Measurements from ENCODE around the gene RFX2.
"Not testable (repeated sequence)": the region's sequence is repeated elsewhere in the genome, so short reads cannot be mapped to it uniquely, and the experiment has no call there.

Gene RFX2

DNA sequence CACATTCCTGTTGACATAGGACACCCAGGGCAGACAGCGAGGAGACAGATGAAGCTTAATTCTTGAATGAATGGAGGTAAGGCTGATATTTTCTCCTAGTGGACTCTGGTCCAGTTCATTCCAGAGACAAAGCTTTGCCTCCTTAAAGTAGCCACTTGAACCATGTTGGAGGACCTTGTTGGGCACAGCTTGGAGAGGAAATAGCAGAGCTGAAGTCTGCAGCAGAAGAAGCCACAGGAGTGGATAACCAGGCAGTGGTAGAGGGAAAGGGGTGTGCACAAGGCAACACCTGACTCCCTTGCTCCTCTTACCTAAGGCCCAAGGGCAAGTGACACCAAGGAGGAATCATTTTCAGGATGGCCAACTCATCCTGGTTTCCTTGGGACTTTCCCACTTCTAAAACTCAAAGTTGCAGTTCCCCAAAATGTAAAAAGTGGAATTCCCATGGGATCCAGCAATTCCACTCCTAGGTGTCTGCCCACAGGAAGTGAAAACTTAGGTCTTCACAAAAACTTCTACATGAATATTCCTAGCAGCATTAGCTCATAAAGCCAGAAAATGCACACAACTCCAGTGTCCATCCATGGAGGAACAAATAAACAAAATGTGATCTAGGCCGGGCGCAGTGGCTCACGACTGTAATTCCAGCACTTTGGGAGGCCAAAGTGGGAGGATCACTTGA lies 6.6 kb upstream of the RFX2 start:
- no peak for DNase-seq (ENCODE audit: insufficient read length, low spot score)
- FAIRE-seq = no peak
- no peak for TF ChIP-seq POLR2A (IDR thresholded peaks at IDR 0.05; ENCODE audit: low read depth, low read length)

DNA sequence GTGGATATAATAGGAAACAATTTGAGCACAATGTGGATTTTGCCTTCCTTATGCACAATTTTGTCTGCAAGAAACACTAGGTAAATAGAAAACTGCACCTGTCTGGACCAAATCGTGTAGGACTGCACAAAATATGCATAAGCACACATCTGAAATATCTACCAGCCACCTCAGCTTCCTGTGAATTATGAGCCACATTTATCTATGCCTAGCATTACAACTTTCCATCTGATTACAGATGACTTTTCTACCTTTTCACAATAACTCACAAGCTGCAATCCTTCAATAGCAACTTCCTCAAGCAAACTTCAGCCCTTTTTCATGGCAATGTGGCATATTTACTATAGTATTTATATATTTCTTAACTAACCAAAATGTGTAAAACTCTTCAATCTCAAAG lies 5.7 kb upstream of the RFX2 start:
- DNase-seq (ENCODE audit: insufficient read length, low spot score) (no peak), FAIRE-seq (no peak)
- no peak for TF ChIP-seq POLR2A (IDR thresholded peaks at IDR 0.05; ENCODE audit: low read depth, low read length)

DNA sequence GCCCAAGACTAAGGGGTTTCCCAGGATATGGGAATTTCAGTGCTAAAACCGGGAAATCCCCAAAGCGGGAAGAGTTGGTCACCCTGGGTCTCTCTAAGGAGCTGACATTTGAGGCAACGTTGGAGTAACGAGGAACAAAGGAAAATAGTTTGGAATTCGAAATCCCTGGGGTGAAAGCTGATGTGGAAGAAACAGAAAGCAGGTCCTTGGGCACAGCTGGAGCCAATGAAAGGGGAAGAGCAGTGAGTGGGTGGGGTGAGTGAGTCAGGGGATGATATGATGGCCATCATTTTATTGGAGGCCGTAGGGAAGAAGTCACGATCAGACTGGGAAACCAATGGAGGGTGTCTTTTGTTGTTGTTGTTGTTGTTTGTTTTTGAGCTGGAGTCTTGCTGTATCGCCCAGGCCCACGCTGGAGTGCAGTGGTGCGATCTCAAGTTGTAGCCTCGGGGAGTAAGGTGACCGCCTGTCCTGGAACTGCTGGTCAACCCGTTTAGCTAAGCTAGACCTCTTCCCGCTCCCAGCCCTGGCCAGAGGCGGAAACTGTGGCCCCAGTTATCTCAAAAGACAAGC lies 3.4 kb upstream of the RFX2 start:
- FAIRE-seq (no peak), DNase-seq (ENCODE audit: insufficient read length, low spot score) (no peak)
- TF ChIP-seq POLR2A (IDR thresholded peaks at IDR 0.05; ENCODE audit: low read depth, low read length) = no peak

DNA sequence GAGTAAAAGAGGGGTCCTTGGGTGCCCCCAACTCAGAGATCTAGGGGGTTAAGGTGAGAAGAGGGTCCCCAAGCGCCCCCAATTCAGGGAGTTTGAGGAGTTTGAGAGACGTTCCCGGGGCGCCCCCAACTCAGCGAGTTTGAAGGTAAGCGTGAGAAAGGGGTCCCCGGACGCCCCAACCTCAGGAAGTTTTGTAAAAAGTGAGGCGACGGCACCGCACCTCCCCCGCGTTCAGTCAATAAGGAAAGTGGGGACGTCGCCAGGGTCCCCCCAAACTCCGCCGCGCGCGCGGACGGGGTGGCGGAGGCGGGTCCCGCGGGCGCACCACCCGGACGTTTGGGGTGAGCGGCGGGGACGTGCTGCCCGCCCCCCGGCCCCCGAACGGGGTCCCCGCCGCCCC lies 353 bp downstream of the RFX2 start:
- FAIRE-seq = no peak
- no peak for TF ChIP-seq POLR2A (IDR thresholded peaks at IDR 0.05; ENCODE audit: low read depth, low read length)
- no peak for DNase-seq (ENCODE audit: insufficient read length, low spot score)

DNA sequence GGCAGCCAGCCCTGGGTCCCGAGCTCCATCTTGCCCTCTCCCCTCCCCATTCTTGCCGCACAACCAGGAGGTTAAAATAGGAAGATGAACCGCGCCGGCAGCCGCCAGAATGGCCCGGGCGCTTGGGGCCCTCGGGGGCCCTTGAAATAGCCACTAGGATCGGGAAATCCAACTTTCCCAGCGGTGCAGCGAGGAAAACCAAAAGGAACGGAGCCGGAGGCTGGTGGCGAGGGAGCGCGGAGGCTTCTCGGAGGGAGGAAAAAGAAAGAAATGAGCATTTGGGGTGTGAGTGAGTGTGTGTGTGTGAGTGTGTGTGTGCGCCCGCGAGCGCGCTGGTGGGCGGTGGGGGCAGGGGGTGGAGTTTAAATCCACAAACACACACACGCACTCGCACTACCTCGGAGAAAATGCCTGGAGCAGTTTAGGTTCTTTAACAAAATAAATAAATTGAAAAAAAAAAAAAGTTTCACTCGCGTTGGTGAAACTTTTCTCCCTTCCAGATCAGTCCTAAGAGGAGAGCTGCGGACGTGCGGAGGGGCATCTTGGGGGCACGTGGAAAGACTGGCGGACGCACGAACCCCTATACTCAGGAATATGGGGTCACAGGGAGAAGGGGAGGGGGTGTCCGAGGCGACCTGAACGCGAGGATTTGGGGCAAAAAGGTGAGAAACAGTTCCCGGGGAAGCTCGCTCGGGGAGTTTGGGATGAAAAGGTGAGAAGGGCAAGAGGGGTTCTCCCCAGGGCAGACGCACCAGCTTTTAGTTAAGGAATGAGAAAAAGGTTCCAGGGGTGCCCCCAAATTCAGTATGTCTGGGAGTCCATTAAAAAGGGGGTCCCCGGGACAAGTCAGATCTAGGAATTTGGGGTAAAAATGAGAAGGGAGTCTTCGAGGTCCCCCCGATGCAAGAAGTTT lies 1.3 kb downstream of the RFX2 start:
- FAIRE-seq = no peak

GRCh38 chr19:6106643-6107294 lies 3.5 kb downstream of the RFX2 start:
- DNase-seq (ENCODE audit: insufficient read length, low spot score); FAIRE-seq: not testable (repeated sequence)

More for the DNA sequence above, 1.3 kb downstream of the RFX2 start:
- peak; percentile 26 for DNase-seq (ENCODE audit: insufficient read length, low spot score)
- TF ChIP-seq POLR2A (IDR thresholded peaks at IDR 0.05; ENCODE audit: low read depth, low read length) = no peak

DNA sequence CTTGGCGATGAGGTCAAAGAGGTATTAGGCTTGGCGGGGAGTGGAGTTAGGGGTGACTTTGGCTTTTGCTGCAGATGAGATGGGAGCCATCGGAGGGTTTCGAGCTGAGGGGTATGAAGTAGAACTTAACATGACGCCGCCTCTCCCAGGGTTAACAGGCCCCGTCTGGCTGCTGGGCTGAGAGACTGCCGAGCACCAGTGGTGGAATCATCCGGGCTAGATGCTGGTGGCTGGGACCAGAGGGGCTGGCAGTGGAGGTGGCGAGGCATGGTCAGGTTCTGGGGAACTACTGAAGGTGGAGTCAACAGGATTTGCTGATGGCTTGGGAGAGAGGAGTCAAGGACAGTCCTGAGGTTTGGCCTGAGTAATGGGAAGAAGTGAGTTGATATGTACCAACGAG lies 4.9 kb downstream of the RFX2 start:
- no peak for FAIRE-seq
- TF ChIP-seq POLR2A (IDR thresholded peaks at IDR 0.05; ENCODE audit: low read depth, low read length) = no peak
- DNase-seq (ENCODE audit: insufficient read length, low spot score) = no peak

DNA sequence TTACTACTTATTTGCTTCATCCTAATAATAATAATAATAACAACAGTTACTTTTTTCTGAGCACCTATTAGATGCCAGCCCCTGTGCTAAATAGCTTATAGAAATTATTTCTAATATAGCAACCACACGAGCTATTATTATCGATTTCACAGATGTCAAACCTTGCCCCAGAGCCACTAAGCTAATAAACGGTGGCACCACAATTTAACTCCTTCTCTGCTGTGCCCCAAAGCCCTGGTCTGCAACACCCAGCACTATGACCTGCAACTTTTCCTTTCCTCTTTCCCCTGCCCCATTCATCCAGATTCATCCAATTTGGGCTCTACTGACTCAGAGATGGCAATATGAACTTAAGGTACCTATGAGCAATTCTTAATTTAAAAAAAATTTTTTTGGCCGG lies 6.4 kb downstream of the RFX2 start:
- no peak for TF ChIP-seq POLR2A (IDR thresholded peaks at IDR 0.05; ENCODE audit: low read depth, low read length)
- FAIRE-seq = no peak

DNA sequence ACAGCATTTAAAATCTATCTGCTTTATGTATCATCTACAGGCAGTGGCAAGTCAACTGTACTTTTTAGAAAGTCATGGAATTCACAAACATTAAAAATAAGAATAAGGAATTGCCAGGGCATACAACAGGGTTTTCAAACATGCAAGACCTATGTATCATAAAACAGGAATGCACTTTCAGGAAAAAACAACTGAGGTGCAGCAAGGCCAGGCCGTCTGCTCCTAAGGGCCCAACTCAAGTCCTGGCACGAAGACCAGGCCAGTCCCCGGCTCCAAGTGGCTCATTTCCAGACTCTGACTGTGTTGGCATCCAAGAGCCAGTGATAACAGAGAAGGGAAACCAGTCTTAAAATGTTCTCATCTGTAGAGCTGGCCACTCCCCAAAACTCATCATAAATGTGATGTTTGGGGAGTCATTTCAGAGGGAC lies 7.1 kb downstream of the RFX2 start:
- peak; percentile 66 for DNase-seq (ENCODE audit: insufficient read length, low spot score)
- peak; percentile 75 for FAIRE-seq
- no peak for TF ChIP-seq POLR2A (IDR thresholded peaks at IDR 0.05; ENCODE audit: low read depth, low read length)

More for the DNA sequence above, 6.4 kb downstream of the RFX2 start:
- no peak for DNase-seq (ENCODE audit: insufficient read length, low spot score)

- TF ChIP-seq POLR2A (IDR thresholded peaks at IDR 0.05; ENCODE audit: low read depth, low read length) = no peak
- no peak for FAIRE-seq
- DNase-seq (ENCODE audit: insufficient read length, low spot score) = no peak
Measured at GRCh38 chr19:6101991-6102390, 8.3 kb downstream of the RFX2 start.

DNA sequence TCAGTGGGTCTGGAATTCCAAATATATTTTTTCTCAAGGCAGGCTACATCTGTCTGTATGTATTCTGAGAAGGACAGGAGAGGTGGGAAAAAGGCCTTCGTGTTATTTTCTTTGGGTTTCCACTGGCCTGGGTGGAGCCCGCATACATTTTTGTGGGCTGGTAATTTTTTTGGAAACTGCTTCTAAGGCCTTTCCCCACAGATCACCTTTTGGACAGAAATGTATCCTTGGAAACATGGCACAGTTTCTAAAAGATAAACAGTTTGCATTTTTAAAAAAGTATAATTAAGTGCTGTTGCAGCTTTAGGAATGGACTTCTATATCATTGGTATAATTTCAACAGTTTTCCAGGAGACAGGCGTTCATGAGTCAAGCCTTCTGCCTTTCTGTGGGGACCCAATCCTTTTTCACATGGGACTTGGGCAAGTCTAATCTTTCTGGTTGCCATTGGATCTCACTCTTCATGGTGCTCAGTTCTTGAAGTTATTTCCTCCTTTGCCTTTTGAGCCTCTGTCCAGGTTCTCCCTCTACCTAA lies 8.9 kb downstream of the RFX2 start:
- DNase-seq (ENCODE audit: insufficient read length, low spot score) (no peak), FAIRE-seq (no peak)
- no peak for TF ChIP-seq POLR2A (IDR thresholded peaks at IDR 0.05; ENCODE audit: low read depth, low read length)

- no peak for DNase-seq (ENCODE audit: insufficient read length, low spot score)
- FAIRE-seq = no peak
- no peak for TF ChIP-seq POLR2A (IDR thresholded peaks at IDR 0.05; ENCODE audit: low read depth, low read length)
Measured at GRCh38 chr19:6100284-6100915, 9.9 kb downstream of the RFX2 start.

DNA sequence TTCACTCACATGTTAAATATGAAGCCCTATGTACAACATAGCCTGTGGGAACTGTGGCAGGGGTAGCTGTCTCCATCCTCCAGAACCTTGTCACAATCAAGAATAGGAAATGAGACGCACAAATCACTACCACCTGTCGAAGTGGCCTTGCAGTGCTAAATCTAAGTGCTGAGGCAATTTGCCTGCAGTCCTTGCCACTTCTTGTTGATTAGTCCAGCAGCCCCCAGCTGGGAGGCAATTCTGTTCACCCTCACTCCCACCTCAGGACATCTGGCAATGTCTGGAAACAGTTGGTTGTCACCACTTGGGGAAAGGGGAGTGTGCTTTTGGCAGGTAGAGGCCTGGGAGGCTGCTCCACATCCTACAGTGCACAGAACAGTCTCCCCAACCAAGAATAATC lies 10.7 kb downstream of the RFX2 start:
- TF ChIP-seq POLR2A (IDR thresholded peaks at IDR 0.05; ENCODE audit: low read depth, low read length) = no peak
- FAIRE-seq = no peak
- no peak for DNase-seq (ENCODE audit: insufficient read length, low spot score)

Measured in H54 (cell line).